HCT116 (cell line): ENCODE measurements around the gene DHCR24.

Source experiments
- ATF3 ChIP-seq: IDR thresholded peaks from 2 replicates; pipeline ENCODE4 v1.6.1; 2012
- CBX3 ChIP-seq: IDR thresholded peaks from 2 replicates; pipeline ENCODE4 v1.6.1; 2012; ENCODE audit warnings: low read depth
- EGR1 ChIP-seq: IDR thresholded peaks from 2 replicates; pipeline ENCODE4 v1.6.1; 2012; ENCODE audit warnings: low read depth
- EZH2 ChIP-seq: fragments of 200-600 bp; sonication (generic); IDR thresholded peaks from 2 replicates; pipeline ENCODE4 v1.6.1; 2017; ENCODE audit warnings: antibody characterized with exemption, mixed run types
- POLR2A ChIP-seq: IDR thresholded peaks from 2 replicates; pipeline ENCODE4 v1.7.0; 2011; ENCODE audit warnings: borderline replicate concordance; ENCODE audit not compliant: insufficient read depth, insufficient read length; ENCODE audit errors: extremely low read depth
- POLR2AphosphoS5 ChIP-seq: IDR thresholded peaks from 2 replicates; pipeline ENCODE4 v1.6.1; 2011; ENCODE audit warnings: mild to moderate bottlenecking, low read depth, low read length, moderate library complexity
- RAD21 ChIP-seq: IDR thresholded peaks from 2 replicates; pipeline ENCODE4 v1.6.1; 2012; ENCODE audit warnings: low read depth, mild to moderate bottlenecking
- REST ChIP-seq: IDR thresholded peaks from 2 replicates; pipeline ENCODE4 v1.6.1; 2012; ENCODE audit warnings: low read depth
- SP1 ChIP-seq: IDR thresholded peaks from 2 replicates; pipeline ENCODE4 v1.6.1; 2012; ENCODE audit warnings: low read depth
- SRF ChIP-seq: IDR thresholded peaks from 2 replicates; pipeline ENCODE4 v1.6.1; 2012; ENCODE audit warnings: low read depth
- ZBTB33 ChIP-seq: IDR thresholded peaks from 2 replicates; pipeline ENCODE4 v1.6.1; 2011; ENCODE audit warnings: mild to moderate bottlenecking, low read length, moderate library complexity; ENCODE audit not compliant: insufficient replicate concordance; ENCODE audit errors: extremely low read depth
- ZFX ChIP-seq: fragments of 450-650 bp; IDR thresholded peaks from 2 replicates; pipeline ENCODE4 v1.6.1; 2017
- TF ChIP-seq, protein P1 (sequence below), 3 experiments: fragments of 200-600 bp in 1 of 3; sonication (generic) in 1 of 3; IDR thresholded peaks in 2 of 3; conservative IDR thresholded peaks in 1 of 3; 2 replicates each; pipeline ENCODE4 v1.5.1; 2012 to 2017; ENCODE audit warnings: low read depth in 2 of 3, low read length in 2 of 3, antibody characterized with exemption in 1 of 3, borderline replicate concordance in 1 of 3, control low read depth in 1 of 3, mild to moderate bottlenecking in 1 of 3, mixed read lengths in 1 of 3, mixed run types in 1 of 3, moderate library complexity in 1 of 3; ENCODE audit not compliant: insufficient read depth in 1 of 3

DNA sequence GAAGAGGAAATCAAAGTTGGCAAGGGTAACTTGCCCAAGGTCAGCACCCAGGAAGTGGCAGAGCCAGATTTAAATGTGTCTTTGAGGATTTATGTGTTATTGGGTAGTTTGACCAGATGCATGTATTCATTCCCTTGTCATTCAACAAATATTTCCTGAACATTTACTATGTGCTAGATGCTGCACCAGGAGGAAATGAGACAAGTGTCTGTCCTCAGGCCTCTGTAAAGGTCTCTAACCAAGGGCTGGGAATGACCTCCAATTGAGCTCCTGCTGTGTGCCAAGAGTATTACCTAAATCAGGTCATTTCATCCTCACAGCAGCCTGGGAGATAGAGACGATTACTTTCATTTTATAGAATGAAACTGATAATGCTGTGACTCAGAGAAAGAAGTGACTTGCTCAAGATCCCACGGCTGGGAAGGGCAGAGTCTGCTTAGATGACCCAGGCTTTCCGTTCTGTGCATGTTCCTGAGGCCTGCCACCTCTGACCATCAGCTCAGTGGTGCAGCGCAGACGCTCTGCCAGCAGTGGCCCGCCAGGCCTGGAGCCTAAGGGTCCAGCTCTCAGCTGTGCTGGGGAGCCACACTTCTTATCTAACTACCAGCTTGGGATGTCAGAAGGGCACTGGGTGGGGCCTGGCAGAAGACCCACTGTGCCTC is 82.4 kb downstream of the DHCR24 start:
- TF ChIP-seq POLR2AphosphoS5 (no peak), RAD21 (no peak), ATF3 (no peak), SRF (no peak), REST (no peak), ZFX (no peak), POLR2A (no peak), EGR1 (no peak), EZH2 (no peak), SP1 (no peak), ZBTB33 (no peak), CBX3 (no peak)
- TF ChIP-seq, protein P1, sequence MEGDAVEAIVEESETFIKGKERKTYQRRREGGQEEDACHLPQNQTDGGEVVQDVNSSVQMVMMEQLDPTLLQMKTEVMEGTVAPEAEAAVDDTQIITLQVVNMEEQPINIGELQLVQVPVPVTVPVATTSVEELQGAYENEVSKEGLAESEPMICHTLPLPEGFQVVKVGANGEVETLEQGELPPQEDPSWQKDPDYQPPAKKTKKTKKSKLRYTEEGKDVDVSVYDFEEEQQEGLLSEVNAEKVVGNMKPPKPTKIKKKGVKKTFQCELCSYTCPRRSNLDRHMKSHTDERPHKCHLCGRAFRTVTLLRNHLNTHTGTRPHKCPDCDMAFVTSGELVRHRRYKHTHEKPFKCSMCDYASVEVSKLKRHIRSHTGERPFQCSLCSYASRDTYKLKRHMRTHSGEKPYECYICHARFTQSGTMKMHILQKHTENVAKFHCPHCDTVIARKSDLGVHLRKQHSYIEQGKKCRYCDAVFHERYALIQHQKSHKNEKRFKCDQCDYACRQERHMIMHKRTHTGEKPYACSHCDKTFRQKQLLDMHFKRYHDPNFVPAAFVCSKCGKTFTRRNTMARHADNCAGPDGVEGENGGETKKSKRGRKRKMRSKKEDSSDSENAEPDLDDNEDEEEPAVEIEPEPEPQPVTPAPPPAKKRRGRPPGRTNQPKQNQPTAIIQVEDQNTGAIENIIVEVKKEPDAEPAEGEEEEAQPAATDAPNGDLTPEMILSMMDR (IDR thresholded peaks at IDR 0.05 in 2 of 3, conservative IDR thresholded peaks at IDR 0.05 in 1 of 3; ENCODE audit: borderline replicate concordance in 1 of 3, insufficient read depth in 1 of 3, low read depth in 2 of 3, low read length in 2 of 3) = no peak
